ENCODE measurements around the gene ENPP3. TPM values are rescaled to one million over a fixed set of nuclear protein-coding genes. Genes with fewer than 3 reads are reported as not detected.

ENPP3 gene
- total and polyA plus RNA-seq, 9 of the 15 experiments (the other 6 are each of a cell fraction or from before 2014, with no cell fraction given): 14.0 to 32.8 (median 21.6) TPM

- TF ChIP-seq SRF (CRISPR knock-in tag; IDR thresholded peaks at IDR 0.05): no peak
- TF ChIP-seq TAF7 (tag; IDR thresholded peaks at IDR 0.05): no peak
- TF ChIP-seq ZNF444 (CRISPR knock-in tag; IDR thresholded peaks at IDR 0.05): no peak
- TF ChIP-seq GTF3C2 (IDR thresholded peaks at IDR 0.05; ENCODE audit: borderline replicate concordance, extremely low read depth, insufficient read length): no peak
- no peak for TF ChIP-seq FOXJ3 (CRISPR knock-in tag; IDR thresholded peaks at IDR 0.05)
- TF ChIP-seq ZEB2 (IDR thresholded peaks at IDR 0.05): no peak
- no peak for TF ChIP-seq ZFPM2 (CRISPR knock-in tag; IDR thresholded peaks at IDR 0.05)
- no peak for TF ChIP-seq SRSF7 (optimal IDR thresholded peaks at IDR 0.05; ENCODE audit: low read depth, low read length)
- no peak for TF ChIP-seq ARID2 (IDR thresholded peaks at IDR 0.05)
- no peak for TF ChIP-seq HDAC1 (IDR thresholded peaks at IDR 0.05)
- no peak for TF ChIP-seq PPARD (CRISPR knock-in tag; IDR thresholded peaks at IDR 0.05)
- TF ChIP-seq RB1 (IDR thresholded peaks at IDR 0.05; ENCODE audit: low read depth): no peak
- TF ChIP-seq ZNF79 (CRISPR knock-in tag; IDR thresholded peaks at IDR 0.05; ENCODE audit: low read depth): no peak
- TF ChIP-seq AFF4 (CRISPR knock-in tag; IDR thresholded peaks at IDR 0.05): no peak
- no peak for TF ChIP-seq ZFP36 (IDR thresholded peaks at IDR 0.05; ENCODE audit: low read depth, low read length, partially characterized antibody)
- 5% methylated on average over 3 of the region's 3 CpGs for WGBS (ENCODE audit: insufficient coverage, low coverage, missing lambda C conversion rate)
Observed at GRCh38 chr6:131781687-131782086, 144.6 kb downstream of the ENPP3 start.

More at GRCh38 chr6:131781687-131782086, 144.6 kb downstream of the ENPP3 start:
- Histone ChIP-seq H3K4me1 (replicated peaks in 1 of 2; ENCODE audit: control insufficient read depth in 2 of 2, insufficient read depth in 2 of 2, low read length in 2 of 2) (no peaks in the 10 kb centered on the region), H3K36me3 (ENCODE audit: control insufficient read depth, insufficient read depth, low read length) (no peaks in the 10 kb centered on the region), H3K27ac (ENCODE audit: extremely low read depth, low read depth, low read length) (no peak overlapping the region), H4K20me1 (replicated peaks; ENCODE audit: control insufficient read depth, insufficient read depth, low read length) (no peaks in the 10 kb centered on the region), H2AFZ (ENCODE audit: low read depth, low read length) (no peak overlapping the region), H3K27me3 (ENCODE audit: control insufficient read depth in 2 of 2, insufficient read depth in 2 of 2, low read length in 2 of 2) (peaks cover 3 to 11% of the 10 kb centered on the region in 2 experiments; a peak in 4 of 5 replicates), H3K9me1 (ENCODE audit: control insufficient read depth, insufficient read depth, low read length) (no peaks in the 10 kb centered on the region), H3K79me2 (ENCODE audit: control insufficient read depth, insufficient read depth, low read length) (no peaks in the 10 kb centered on the region), H3K9me3 (replicated peaks; ENCODE audit: control insufficient read depth, insufficient read depth, low read depth, low read length) (no peaks in the 10 kb centered on the region), H3K4me2 (ENCODE audit: insufficient read depth, low read length) (no peak overlapping the region), H3K4me3 (no peak overlapping the region), H3K9ac (ENCODE audit: insufficient read depth in 1 of 2, low read depth in 2 of 2, low read length in 2 of 2) (no peak overlapping the region)
- FAIRE-seq (no peak), ATAC-seq (no peak), DNase-seq (ENCODE audit: extremely low read depth in 1 of 4, low spot score in 3 of 4) (no peak)
- ChIA-PET POLR2A (no interaction called here), CTCF (ENCODE audit: low intra/inter-chr PET ratio) (no interaction called here)
- BruUV-seq (replicated peaks): no TSS peak
- intact Hi-C loops (cut with micrococcal nuclease) (no loop called here), in situ Hi-C loops (cut with MboI) (no loop called here)
